Activated naive CD8-positive, alpha-beta T cell treated with anti-CD3 and anti-CD28 coated beads, Interleukin-2, amount 50 U/mL, for 24 hours (primary cell): ENCODE data around the gene GINS2.

ENCODE experiments used
- ATAC-seq: fragments of 150-1000 bp; cut with Tn5 transposase; one replicate; pipeline ENCODE4 v1.10.0; 2021
- DNase-seq: peaks from one replicate; pipeline ENCODE4 v3.0.0; 2021
- H3K27ac Mint-ChIP-seq: one replicate; pipeline ENCODE4 v1.8.0; 2021; ENCODE audit warnings: mild to moderate bottlenecking, mixed read lengths
- H3K27me3 Mint-ChIP-seq: one replicate; pipeline ENCODE4 v1.8.0; 2021; ENCODE audit warnings: mixed read lengths
- H3K36me3 Mint-ChIP-seq: one replicate; pipeline ENCODE4 v1.8.0; 2021; ENCODE audit warnings: low read depth, mixed read lengths
- H3K4me1 Mint-ChIP-seq: one replicate; pipeline ENCODE4 v1.8.0; 2021; ENCODE audit warnings: mixed read lengths
- H3K4me3 Mint-ChIP-seq: one replicate; pipeline ENCODE4 v1.8.0; 2021; ENCODE audit warnings: mild to moderate bottlenecking, moderate library complexity, mixed read lengths
- H3K9me3 Mint-ChIP-seq: one replicate; pipeline ENCODE4 v1.8.0; 2021; ENCODE audit warnings: mixed read lengths

Gene GINS2

DNA sequence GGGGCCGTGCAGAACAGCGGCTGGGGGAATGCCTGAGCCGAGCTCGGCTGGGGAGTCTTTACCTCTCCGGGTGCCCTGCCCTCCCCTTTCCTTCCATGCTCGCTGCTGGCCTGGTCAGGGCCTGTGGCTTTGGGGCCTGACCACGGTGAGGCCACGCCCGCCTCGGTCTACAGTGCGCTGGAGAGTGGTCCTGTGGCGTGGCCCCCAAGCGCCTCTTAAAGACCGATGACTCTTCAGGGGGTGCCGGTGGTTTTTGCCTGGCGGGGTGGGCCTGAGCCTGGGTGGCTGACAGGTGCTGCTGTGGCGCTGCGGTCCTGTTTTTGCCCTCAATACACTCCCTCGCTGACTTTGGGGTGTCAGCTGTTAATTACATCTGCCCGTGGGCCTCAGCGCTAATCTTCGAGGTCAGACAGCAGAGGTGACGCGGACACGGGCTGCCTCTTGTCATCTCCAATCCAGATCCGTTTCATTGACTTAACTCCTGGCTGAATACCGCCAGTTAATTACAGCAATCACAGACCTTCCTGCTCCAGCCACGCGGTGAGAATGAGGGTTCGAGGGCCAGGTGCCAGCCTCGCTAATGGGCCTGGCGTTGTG is 45.9 kb downstream of the GINS2 start:
- no peak for DNase-seq
- no peaks in the 10 kb centered on the region for H3K27me3 Mint-ChIP-seq

GRCh38 chr16:85641776-85642176 is 47.0 kb downstream of the GINS2 start:
- no peaks in the 10 kb centered on the region for H3K9me3 Mint-ChIP-seq
- H3K27me3 Mint-ChIP-seq = no peaks in the 10 kb centered on the region
- H3K27ac Mint-ChIP-seq = no peak overlapping the region
- H3K36me3 Mint-ChIP-seq = no peaks in the 10 kb centered on the region
- H3K4me1 Mint-ChIP-seq = peaks cover 7% of the 10 kb centered on the region
- ATAC-seq (no peak), DNase-seq (no peak)
- H3K4me3 Mint-ChIP-seq = no peak overlapping the region

More for the DNA sequence above, 45.9 kb downstream of the GINS2 start:
- ATAC-seq = no peak
- peaks cover 7% of the 10 kb centered on the region for H3K4me1 Mint-ChIP-seq
- no peaks in the 10 kb centered on the region for H3K36me3 Mint-ChIP-seq
- no peak overlapping the region for H3K4me3 Mint-ChIP-seq
- no peak overlapping the region for H3K27ac Mint-ChIP-seq
- H3K9me3 Mint-ChIP-seq = no peaks in the 10 kb centered on the region

DNA sequence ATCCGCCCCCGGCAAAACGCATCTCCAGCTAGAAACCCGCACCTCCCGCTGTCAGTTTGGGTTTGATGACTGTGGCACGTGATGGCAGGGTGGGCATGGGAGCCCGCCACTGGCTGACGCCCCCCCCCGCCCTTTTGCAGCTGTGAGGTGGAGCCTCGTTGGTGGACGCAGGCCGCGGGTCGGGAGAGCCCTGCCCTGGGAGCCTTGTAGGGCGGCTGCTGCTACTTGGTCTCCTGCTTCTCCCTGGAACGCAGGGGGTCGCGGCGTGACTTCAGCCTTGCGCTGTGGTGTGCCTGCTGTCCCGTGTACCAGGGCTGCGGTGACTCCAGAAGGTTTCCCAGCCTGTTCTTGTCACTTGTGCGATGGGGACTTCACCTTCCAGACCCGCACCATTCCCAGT is 47.4 kb downstream of the GINS2 start:
- H3K9me3 Mint-ChIP-seq = no peaks in the 10 kb centered on the region
- no peaks in the 10 kb centered on the region for H3K36me3 Mint-ChIP-seq
- H3K4me1 Mint-ChIP-seq = peaks cover 7% of the 10 kb centered on the region
- ATAC-seq = no peak
- no peak overlapping the region for H3K4me3 Mint-ChIP-seq
- no peak for DNase-seq
- no peaks in the 10 kb centered on the region for H3K27me3 Mint-ChIP-seq
- H3K27ac Mint-ChIP-seq = no peak overlapping the region

GRCh38 chr16:85640585-85640984 is 48.2 kb downstream of the GINS2 start:
- peaks cover 7% of the 10 kb centered on the region for H3K4me1 Mint-ChIP-seq
- H3K9me3 Mint-ChIP-seq = no peaks in the 10 kb centered on the region
- no peak overlapping the region for H3K27ac Mint-ChIP-seq
- ATAC-seq = no peak
- DNase-seq = no peak
- no peak overlapping the region for H3K4me3 Mint-ChIP-seq
- no peaks in the 10 kb centered on the region for H3K36me3 Mint-ChIP-seq
- H3K27me3 Mint-ChIP-seq = no peaks in the 10 kb centered on the region

DNA sequence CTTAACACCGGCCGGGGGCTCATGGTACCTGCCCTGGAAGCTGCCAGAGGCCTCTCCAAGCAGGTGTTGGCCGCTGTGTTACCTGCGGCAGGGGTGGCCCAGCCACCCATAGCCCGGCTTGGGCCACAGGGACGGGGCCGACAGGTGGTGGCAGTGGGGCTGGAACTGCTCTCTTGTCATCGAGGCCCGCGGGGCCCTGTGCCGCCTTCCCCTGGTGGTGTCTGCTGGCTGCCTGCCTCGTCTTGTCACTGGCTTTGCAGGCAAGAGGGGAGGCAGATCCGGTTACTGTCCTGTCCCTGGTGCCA is 48.5 kb downstream of the GINS2 start:
- no peak for ATAC-seq
- Mint-ChIP-seq H3K4me3 (no peak overlapping the region), H3K36me3 (no peaks in the 10 kb centered on the region), H3K9me3 (no peaks in the 10 kb centered on the region), H3K4me1 (peaks cover 7% of the 10 kb centered on the region), H3K27ac (no peak overlapping the region), H3K27me3 (no peaks in the 10 kb centered on the region)
- DNase-seq = no peak

- DNase-seq (no peak), ATAC-seq (no peak)
- Mint-ChIP-seq H3K4me3 (no peak overlapping the region), H3K27me3 (no peaks in the 10 kb centered on the region), H3K9me3 (no peaks in the 10 kb centered on the region), H3K27ac (no peak overlapping the region), H3K36me3 (no peaks in the 10 kb centered on the region), H3K4me1 (peaks cover 6% of the 10 kb centered on the region)
These were observed 49.1 kb downstream of the GINS2 start for GRCh38 chr16:85639529-85640253.

DNA sequence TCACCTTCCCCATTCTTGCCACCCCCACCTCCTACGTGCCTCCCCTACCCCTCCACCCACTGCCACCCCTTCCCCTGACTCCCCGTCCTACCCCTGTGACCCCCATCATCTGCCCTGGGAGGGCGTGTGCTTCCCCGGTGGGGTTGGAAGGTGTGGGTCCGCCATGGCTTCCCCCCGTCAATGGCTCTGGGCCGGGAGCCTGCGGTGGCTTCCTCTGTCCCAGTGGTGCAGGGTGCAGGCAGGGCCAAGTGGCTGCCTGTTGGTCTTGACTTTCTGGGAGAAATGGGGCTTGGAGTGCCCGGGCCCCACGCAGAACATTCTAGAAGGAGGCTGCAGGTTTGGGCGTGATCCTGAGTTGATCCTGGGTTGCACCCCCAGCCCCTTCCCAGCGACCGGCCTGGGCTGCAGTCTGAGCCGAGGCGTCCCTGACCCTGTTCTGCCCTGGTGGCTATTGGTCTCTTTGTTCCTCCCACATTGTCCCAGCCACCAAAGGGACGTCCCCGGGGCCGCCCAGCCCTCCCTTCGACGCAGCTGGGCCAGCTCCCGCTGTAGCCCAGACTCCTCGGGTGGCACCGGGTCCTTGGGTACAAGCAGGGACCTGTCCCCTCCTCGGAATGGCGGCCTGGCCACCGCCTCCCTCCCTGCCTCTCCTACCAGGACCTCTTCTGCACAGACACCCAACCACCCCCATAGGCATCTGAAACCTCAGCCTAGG is 49.9 kb downstream of the GINS2 start:
- no peaks in the 10 kb centered on the region for H3K9me3 Mint-ChIP-seq
- DNase-seq = no peak
- no peaks in the 10 kb centered on the region for H3K4me1 Mint-ChIP-seq
- no peak overlapping the region for H3K4me3 Mint-ChIP-seq
- ATAC-seq = no peak
- H3K27ac Mint-ChIP-seq = no peak overlapping the region
- H3K36me3 Mint-ChIP-seq = no peaks in the 10 kb centered on the region
- H3K27me3 Mint-ChIP-seq = no peaks in the 10 kb centered on the region

DNA sequence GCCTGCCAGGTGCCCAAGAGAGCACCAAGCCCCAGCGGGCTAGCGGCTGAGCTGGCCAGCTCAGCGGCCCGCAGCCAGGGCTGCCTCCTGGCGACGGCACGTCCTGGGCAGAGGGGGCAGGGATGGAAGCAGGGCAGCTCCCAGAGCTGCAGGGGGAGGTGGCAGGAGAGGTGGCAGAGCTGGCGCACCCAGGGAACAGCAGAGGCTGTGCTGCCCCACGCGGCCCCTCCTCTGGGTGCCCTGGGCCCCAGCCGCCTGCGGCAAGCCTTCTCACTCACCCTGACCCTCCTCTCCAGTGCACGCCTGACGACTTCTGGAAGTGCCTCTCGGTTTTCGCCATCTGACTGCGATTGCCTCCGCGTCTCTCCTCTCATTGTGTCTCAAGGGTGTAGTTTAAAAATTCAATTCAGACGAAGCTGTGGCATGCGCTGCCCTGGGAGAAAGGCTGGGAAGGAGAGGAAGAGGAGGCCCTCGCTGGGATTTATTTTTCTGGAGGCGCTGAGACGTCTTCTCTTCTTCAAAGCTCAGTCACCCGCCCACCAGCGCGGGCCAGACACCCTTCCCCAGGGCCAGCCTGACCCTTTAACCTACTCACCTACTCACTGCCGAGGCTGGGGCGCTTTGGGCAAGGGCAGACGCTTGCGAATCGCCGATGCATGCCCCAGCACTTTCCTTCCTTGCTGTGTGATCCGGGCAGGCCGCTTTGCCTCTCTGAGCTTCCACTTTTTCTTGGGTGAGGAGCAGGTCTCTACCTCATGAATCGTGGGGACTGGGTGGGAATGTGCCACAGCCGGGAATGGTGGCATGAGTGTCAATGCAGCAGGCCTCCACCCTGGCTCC is 50.7 kb downstream of the GINS2 start:
- no peak for DNase-seq
- no peaks in the 10 kb centered on the region for H3K36me3 Mint-ChIP-seq
- H3K27me3 Mint-ChIP-seq = no peaks in the 10 kb centered on the region
- H3K27ac Mint-ChIP-seq = no peak overlapping the region
- H3K4me1 Mint-ChIP-seq = no peaks in the 10 kb centered on the region
- H3K4me3 Mint-ChIP-seq = no peak overlapping the region
- H3K9me3 Mint-ChIP-seq = no peaks in the 10 kb centered on the region
- ATAC-seq = no peak

DNA sequence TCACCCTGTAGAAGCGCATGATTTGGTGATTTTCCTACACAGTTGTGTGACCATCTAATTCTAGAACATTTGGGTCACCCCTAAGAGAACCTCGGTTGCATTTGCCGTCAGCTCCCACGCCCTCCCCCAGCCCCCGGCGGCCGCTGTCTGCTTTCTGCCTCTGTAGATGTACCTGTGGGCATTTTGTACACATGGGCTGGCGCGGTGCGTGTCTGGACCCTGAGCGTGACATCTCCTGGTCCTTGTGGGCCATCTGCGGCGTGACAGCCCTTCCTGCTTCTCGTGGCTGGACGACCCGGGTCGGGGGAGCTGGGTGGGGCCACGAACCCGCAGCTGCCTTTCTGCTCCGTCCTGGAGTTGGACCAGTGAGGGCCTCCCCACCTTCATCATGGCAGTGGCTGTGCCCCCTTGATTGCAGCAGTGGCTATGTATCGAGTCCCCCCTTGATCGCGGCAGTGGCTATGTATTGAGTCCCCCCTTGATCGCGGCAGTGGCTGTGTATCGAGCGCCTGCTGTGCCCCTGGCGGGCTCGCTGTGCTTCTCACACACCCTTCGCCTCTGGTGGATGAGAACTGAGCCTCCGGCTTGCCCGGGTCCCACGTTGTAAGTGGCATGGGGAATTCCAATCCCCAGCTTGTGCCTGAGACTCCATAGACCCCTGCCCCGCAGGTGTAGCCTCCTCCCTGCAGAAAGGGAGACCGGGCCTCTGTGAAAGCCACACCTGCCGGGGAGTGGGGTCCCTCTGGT is 51.5 kb downstream of the GINS2 start:
- no peaks in the 10 kb centered on the region for H3K9me3 Mint-ChIP-seq
- H3K4me1 Mint-ChIP-seq = no peaks in the 10 kb centered on the region
- H3K27ac Mint-ChIP-seq = no peak overlapping the region
- ATAC-seq (no peak), DNase-seq (no peak)
- H3K36me3 Mint-ChIP-seq = no peaks in the 10 kb centered on the region
- H3K27me3 Mint-ChIP-seq = no peaks in the 10 kb centered on the region
- H3K4me3 Mint-ChIP-seq = no peak overlapping the region

- Mint-ChIP-seq H3K4me3 (no peak overlapping the region), H3K36me3 (no peaks in the 10 kb centered on the region), H3K4me1 (no peaks in the 10 kb centered on the region), H3K27me3 (no peaks in the 10 kb centered on the region), H3K27ac (no peak overlapping the region), H3K9me3 (no peaks in the 10 kb centered on the region)
- no peak for ATAC-seq
- no peak for DNase-seq
These were observed 52.4 kb downstream of the GINS2 start for GRCh38 chr16:85636234-85636812.

DNA sequence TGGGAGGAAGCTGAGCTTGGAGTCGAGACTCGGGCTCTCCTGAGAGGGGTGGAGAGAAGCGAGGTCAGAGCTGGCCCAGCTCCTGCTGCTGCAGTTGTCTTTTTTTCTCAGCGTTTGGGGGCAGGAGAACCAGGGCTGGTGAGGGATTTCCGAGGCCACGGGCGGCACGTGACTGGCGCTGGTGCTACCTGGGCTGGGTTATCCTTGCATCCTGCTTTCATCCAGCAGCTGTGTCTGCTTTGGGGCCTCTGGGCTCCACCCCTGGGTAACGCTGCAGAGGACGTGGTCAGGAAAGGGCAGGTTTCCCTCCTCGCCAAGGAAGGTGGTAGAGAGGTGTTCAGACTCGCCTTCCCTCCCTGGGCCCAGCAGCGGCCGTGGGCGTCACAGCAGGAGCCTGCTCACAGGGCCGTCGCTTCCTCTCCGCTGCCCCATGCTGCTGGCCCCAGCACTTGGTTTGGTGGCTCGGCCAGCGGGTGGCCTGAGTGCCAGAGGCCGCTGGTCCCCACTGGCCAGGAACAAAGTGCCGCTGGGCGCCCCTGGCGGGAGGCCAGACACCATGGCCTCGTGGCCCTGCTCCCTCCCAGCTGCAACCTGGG is 53.1 kb downstream of the GINS2 start:
- DNase-seq (no peak), ATAC-seq (no peak)
- no peaks in the 10 kb centered on the region for H3K9me3 Mint-ChIP-seq
- no peak overlapping the region for H3K27ac Mint-ChIP-seq
- H3K4me3 Mint-ChIP-seq = no peak overlapping the region
- no peaks in the 10 kb centered on the region for H3K4me1 Mint-ChIP-seq
- H3K27me3 Mint-ChIP-seq = no peaks in the 10 kb centered on the region
- H3K36me3 Mint-ChIP-seq = no peaks in the 10 kb centered on the region

DNA sequence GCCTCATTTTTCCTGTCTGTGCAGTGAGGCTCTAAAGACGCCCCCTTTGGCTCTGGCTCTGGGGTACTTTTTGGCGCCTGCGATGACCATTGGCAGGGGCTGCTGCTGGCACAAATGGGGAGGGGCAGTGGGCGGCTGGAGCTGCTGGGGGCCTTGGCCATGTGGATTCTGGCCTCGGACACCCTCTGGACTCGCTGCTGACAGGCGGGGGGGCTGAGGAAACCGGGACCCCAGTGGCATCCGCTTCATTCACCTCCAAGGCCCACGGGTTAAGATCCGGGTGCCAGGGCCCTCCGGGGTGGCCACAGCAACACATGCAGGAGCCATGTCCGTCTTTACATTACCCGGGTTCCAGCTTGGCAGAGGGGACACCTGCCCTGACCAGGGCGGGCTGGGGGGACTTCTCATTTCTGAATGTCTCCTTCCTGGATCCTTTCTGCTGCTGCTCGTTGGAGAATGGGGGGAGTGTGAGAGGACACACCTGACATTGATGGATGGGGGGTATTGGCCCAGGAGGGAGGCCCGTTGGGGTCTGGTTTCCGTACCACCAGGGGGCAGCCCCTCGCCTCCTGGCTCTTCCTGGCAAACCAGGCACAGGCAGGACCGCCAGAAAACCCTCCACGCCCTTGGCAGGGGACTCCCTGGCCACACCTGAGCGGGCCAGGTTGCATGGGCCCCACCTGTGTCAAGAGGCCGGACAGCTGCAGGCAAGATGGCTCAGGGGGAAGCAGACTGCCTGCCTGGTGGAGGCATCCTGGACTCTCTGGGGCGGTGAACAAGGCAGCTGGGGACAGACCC is 53.8 kb downstream of the GINS2 start:
- no peak for ATAC-seq
- Mint-ChIP-seq H3K9me3 (no peaks in the 10 kb centered on the region), H3K27me3 (no peaks in the 10 kb centered on the region), H3K4me1 (no peaks in the 10 kb centered on the region), H3K27ac (no peak overlapping the region), H3K36me3 (no peaks in the 10 kb centered on the region), H3K4me3 (no peak overlapping the region)
- no peak for DNase-seq

DNA sequence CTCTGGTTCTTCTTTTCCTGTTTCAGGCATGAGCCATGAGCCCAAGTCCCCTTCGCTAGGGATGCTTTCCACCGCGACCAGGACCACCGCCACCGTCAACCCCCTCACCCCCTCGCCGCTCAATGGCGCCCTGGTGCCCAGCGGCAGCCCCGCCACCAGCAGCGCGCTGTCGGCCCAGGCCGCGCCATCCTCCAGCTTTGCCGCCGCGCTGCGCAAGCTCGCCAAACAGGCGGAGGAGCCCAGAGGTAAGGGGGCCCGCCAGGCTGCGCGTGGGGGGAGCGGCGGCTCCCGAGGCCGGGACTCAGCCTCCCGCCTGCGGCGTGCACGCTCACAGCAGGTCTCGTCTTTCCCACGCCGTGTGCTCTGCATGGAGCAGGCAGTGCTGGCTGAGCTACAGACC is 54.9 kb downstream of the GINS2 start:
- DNase-seq = no peak
- no peaks in the 10 kb centered on the region for H3K27me3 Mint-ChIP-seq
- peak overlapping the region; percentile 35 for H3K27ac Mint-ChIP-seq
- no peak overlapping the region for H3K4me3 Mint-ChIP-seq
- ATAC-seq = no peak
- H3K36me3 Mint-ChIP-seq = peaks cover 5% of the 10 kb centered on the region
- H3K4me1 Mint-ChIP-seq = no peaks in the 10 kb centered on the region
- peaks cover 4% of the 10 kb centered on the region for H3K9me3 Mint-ChIP-seq
